ENCODE data around the gene ASTN2. TPM values are rescaled to one million over a fixed set of nuclear protein-coding genes. Genes with fewer than 3 reads are reported as not detected.

The ASTN2 gene
- polyA plus RNA-seq, 1 donor from 2014 or later = 6.8 TPM

DNA sequence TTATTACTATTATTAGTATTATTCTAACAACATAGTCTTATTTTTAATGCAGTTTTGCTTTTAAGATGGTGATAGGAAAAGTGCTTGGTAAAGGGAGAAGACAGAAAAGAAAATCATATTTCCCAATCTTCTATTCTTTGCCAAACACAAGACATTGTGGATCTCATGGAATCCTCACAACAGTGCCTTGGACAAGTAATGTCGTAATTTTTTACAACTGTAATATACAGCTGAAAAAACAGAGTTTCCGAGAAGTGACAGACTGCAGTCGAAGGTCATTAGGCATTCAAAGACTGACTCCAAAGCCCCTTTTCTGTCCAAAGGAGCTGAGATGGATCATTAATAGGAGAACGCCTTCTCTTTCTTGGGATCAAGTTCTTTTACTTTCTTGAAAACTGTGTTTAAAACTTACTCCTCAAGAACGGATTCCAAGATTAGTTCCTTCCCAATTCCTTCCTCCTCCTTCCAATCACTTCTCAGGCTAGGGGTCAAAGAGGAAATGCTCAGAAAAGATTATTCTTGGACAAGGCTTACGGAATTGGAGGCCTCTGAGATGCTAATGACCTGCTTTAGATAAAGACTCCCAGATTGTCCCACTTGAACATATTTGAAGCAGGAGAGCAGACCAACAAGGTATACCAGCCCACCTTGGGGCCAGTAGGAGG lies 752.1 kb downstream of the ASTN2 start:
- Histone ChIP-seq H3K9me2 (ENCODE audit: insufficient read depth, low read length) (no peaks in the 10 kb centered on the region), H2AFZ (ENCODE audit: low read depth, low read length) (no peak overlapping the region), H3K4me2 (ENCODE audit: low read length) (no peak overlapping the region), H3F3A (ENCODE audit: insufficient read depth, low read length, poor library complexity, severe bottlenecking) (no peaks in the 10 kb centered on the region), H3K27me3 (ENCODE audit: insufficient read depth, low read depth, low read length) (no peaks in the 10 kb centered on the region), H3K9me3 (ENCODE audit: low read length) (no peaks in the 10 kb centered on the region), H3K79me2 (replicated peaks; ENCODE audit: insufficient read depth, low read length) (no peaks in the 10 kb centered on the region), H4K20me1 (ENCODE audit: insufficient read depth) (no peaks in the 10 kb centered on the region), H3K27ac (ENCODE audit: low read length) (no peak overlapping the region), H3K9ac (ENCODE audit: low read length) (no peak overlapping the region), H3K4me3 (ENCODE audit: low read length) (no peak overlapping the region), H3K36me3 (ENCODE audit: insufficient read depth, low read length) (no peaks in the 10 kb centered on the region)
- no peak for TF ChIP-seq RAD21 (conservative IDR thresholded peaks at IDR 0.05)
- no peak for TF ChIP-seq EP300 (conservative IDR thresholded peaks at IDR 0.05; ENCODE audit: poor library complexity, severe bottlenecking)
- no peak for TF ChIP-seq MXI1 (conservative IDR thresholded peaks at IDR 0.05; ENCODE audit: poor library complexity, severe bottlenecking)
- no peak for TF ChIP-seq EZH2 (IDR thresholded peaks at IDR 0.05; ENCODE audit: borderline replicate concordance, insufficient read depth, low read length, poor library complexity, severe bottlenecking)
- no peak for TF ChIP-seq SMC3 (conservative IDR thresholded peaks at IDR 0.05; ENCODE audit: poor library complexity)
- TF ChIP-seq POLR2AphosphoS5 (IDR thresholded peaks at IDR 0.05) = no peak
- TF ChIP-seq, protein P1, sequence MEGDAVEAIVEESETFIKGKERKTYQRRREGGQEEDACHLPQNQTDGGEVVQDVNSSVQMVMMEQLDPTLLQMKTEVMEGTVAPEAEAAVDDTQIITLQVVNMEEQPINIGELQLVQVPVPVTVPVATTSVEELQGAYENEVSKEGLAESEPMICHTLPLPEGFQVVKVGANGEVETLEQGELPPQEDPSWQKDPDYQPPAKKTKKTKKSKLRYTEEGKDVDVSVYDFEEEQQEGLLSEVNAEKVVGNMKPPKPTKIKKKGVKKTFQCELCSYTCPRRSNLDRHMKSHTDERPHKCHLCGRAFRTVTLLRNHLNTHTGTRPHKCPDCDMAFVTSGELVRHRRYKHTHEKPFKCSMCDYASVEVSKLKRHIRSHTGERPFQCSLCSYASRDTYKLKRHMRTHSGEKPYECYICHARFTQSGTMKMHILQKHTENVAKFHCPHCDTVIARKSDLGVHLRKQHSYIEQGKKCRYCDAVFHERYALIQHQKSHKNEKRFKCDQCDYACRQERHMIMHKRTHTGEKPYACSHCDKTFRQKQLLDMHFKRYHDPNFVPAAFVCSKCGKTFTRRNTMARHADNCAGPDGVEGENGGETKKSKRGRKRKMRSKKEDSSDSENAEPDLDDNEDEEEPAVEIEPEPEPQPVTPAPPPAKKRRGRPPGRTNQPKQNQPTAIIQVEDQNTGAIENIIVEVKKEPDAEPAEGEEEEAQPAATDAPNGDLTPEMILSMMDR (IDR thresholded peaks at IDR 0.05; ENCODE audit: poor library complexity, severe bottlenecking) = no peak
- TF ChIP-seq, protein P2, sequence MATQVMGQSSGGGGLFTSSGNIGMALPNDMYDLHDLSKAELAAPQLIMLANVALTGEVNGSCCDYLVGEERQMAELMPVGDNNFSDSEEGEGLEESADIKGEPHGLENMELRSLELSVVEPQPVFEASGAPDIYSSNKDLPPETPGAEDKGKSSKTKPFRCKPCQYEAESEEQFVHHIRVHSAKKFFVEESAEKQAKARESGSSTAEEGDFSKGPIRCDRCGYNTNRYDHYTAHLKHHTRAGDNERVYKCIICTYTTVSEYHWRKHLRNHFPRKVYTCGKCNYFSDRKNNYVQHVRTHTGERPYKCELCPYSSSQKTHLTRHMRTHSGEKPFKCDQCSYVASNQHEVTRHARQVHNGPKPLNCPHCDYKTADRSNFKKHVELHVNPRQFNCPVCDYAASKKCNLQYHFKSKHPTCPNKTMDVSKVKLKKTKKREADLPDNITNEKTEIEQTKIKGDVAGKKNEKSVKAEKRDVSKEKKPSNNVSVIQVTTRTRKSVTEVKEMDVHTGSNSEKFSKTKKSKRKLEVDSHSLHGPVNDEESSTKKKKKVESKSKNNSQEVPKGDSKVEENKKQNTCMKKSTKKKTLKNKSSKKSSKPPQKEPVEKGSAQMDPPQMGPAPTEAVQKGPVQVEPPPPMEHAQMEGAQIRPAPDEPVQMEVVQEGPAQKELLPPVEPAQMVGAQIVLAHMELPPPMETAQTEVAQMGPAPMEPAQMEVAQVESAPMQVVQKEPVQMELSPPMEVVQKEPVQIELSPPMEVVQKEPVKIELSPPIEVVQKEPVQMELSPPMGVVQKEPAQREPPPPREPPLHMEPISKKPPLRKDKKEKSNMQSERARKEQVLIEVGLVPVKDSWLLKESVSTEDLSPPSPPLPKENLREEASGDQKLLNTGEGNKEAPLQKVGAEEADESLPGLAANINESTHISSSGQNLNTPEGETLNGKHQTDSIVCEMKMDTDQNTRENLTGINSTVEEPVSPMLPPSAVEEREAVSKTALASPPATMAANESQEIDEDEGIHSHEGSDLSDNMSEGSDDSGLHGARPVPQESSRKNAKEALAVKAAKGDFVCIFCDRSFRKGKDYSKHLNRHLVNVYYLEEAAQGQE (IDR thresholded peaks at IDR 0.05; ENCODE audit: borderline replicate concordance) = no peak
- no peak for TF ChIP-seq TAF1 (IDR thresholded peaks at IDR 0.05; ENCODE audit: low read depth)

DNA sequence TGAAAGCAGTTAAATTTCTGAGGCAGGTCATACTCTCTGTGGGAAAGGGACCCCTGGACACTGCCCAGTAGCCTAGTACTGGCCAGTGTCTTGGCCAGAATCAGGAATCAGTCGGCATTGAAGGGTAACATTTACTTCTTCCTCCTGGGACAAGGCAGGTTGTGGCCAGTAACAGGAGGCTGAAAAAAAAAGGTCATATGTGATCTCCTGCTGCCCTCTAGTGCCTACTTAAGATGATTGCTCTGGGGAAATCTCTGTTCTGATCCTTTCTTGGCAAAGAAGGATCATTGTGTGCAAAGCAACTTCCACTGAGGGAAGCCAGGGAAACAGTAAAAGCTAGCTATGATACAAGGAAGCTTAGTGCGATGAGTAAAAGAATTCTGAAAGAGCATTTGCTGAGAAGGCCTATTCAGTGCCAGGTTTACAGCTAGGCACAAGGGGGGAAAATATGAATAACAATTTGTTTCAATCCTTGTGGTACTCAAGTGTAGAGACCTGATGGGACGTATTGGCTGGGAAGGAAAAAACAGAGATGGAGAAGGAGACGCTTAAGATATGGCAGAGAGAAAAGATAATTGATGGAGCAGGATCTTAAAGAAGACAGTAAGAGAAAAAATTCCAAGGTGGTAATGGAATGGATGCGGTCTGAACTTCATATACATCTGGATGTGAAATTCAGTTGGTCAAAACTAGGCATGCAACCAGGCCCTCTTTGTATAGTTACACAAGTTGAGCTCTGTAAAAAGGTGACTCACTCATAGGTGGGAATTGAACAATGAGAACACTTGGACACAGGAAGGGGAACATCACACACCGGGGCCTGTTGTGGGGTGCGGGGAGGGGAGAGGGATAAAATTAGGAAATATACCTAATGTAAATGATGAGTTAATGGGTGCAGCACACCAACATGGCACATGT lies 753.6 kb downstream of the ASTN2 start:
- Histone ChIP-seq H3K27me3 (ENCODE audit: insufficient read depth, low read depth, low read length) (no peaks in the 10 kb centered on the region), H3K79me2 (replicated peaks; ENCODE audit: insufficient read depth, low read length) (no peaks in the 10 kb centered on the region), H4K20me1 (ENCODE audit: insufficient read depth) (no peaks in the 10 kb centered on the region), H3K9me2 (ENCODE audit: insufficient read depth, low read length) (no peaks in the 10 kb centered on the region), H3K36me3 (ENCODE audit: insufficient read depth, low read length) (no peaks in the 10 kb centered on the region), H2AFZ (ENCODE audit: low read depth, low read length) (no peak overlapping the region), H3F3A (ENCODE audit: insufficient read depth, low read length, poor library complexity, severe bottlenecking) (no peaks in the 10 kb centered on the region), H3K4me2 (ENCODE audit: low read length) (no peak overlapping the region), H3K9me3 (ENCODE audit: low read length) (no peaks in the 10 kb centered on the region), H3K9ac (ENCODE audit: low read length) (no peak overlapping the region), H3K4me3 (ENCODE audit: low read length) (no peak overlapping the region), H3K27ac (ENCODE audit: low read length) (no peak overlapping the region)
- TF ChIP-seq TAF1 (IDR thresholded peaks at IDR 0.05; ENCODE audit: low read depth) = no peak
- TF ChIP-seq SMC3 (conservative IDR thresholded peaks at IDR 0.05; ENCODE audit: poor library complexity) = peak; percentile 92
- TF ChIP-seq, protein P1 (IDR thresholded peaks at IDR 0.05; ENCODE audit: poor library complexity, severe bottlenecking) = peak; percentile 91
- no peak for TF ChIP-seq EZH2 (IDR thresholded peaks at IDR 0.05; ENCODE audit: borderline replicate concordance, insufficient read depth, low read length, poor library complexity, severe bottlenecking)
- TF ChIP-seq RAD21 (conservative IDR thresholded peaks at IDR 0.05) = peak; percentile 94
- TF ChIP-seq POLR2AphosphoS5 (IDR thresholded peaks at IDR 0.05) = no peak
- TF ChIP-seq MXI1 (conservative IDR thresholded peaks at IDR 0.05; ENCODE audit: poor library complexity, severe bottlenecking) = no peak
